CD4-positive, alpha-beta T cell (primary cell): ENCODE results near the gene ENPEP. TPM values are rescaled to one million over a fixed set of nuclear protein-coding genes. Genes with fewer than 3 reads are reported as not detected.

Source experiments
- ATAC-seq: fragments of 200-7000 bp; cut with Tn5 transposase; one replicate; pipeline ENCODE4 v1.10.0; 2022; ENCODE audit warnings: mild to moderate bottlenecking; ENCODE audit not compliant: poor library complexity
- CTCF ChIA-PET: fragments of 350-600 bp; sonication (Branson Sonifier 250); formaldehyde crosslinking; loops from one replicate; lab custom pipeline; 2021; ENCODE audit warnings: antibody characterized with exemption, inconsistent platforms; lab: Charles Lee
- POLR2A ChIA-PET: fragments of 350-600 bp; sonication (Branson Sonifier 250); formaldehyde crosslinking; loops from one replicate; lab custom pipeline; 2021; ENCODE audit warnings: antibody characterized with exemption, inconsistent platforms; lab: Charles Lee
- DNase-seq, 14 experiments: peaks; one replicate each; pipeline ENCODE4 v3.0.0-alpha.2; 2013 to 2020; ENCODE audit warnings: mixed read lengths in 2 of 14
- H3K27ac ChIP-seq, 2 donors: one replicate each; pipeline versions ENCODE4 v1.5.1 to v1.7.0; 2013; ENCODE audit warnings: low read length in 2 of 2, low read depth in 1 of 2, mild to moderate bottlenecking in 1 of 2
- H3K27me3 ChIP-seq, 2 experiments: 1 replicate in 1 of 2; 2 replicates in 1 of 2; pipeline versions ENCODE4 v1.6.1 to v1.7.0; 2013; ENCODE audit warnings: low read length in 2 of 2, control low read depth in 1 of 2, mild to moderate bottlenecking in 1 of 2, moderate library complexity in 1 of 2; ENCODE audit not compliant: insufficient read depth in 2 of 2, control insufficient read depth in 1 of 2
- H3K36me3 ChIP-seq: one replicate; pipeline ENCODE4 v1.6.1; 2013; ENCODE audit warnings: low read length, control low read depth; ENCODE audit not compliant: insufficient read depth
- H3K4me1 ChIP-seq: one replicate; pipeline ENCODE4 v1.6.1; 2013; ENCODE audit warnings: low read length, control low read depth; ENCODE audit not compliant: insufficient read depth
- H3K4me3 ChIP-seq: one replicate; pipeline ENCODE4 v1.5.1; 2013; ENCODE audit warnings: mild to moderate bottlenecking, low read length, moderate library complexity
- H3K9me3 ChIP-seq, 2 experiments: 1 replicate in 1 of 2; 2 replicates in 1 of 2; pipeline versions ENCODE4 v1.6.1 to v1.7.0; 2013; ENCODE audit warnings: low read length in 2 of 2, mild to moderate bottlenecking in 2 of 2, control low read depth in 1 of 2, moderate library complexity in 1 of 2; ENCODE audit not compliant: control insufficient read depth in 1 of 2, insufficient read depth in 1 of 2
- H3K27ac Mint-ChIP-seq: one replicate; pipeline ENCODE4 v1.8.0; 2020; ENCODE audit warnings: mixed read lengths
- H3K27me3 Mint-ChIP-seq: one replicate; pipeline ENCODE4 v1.8.0; 2021; ENCODE audit warnings: mixed read lengths
- H3K36me3 Mint-ChIP-seq: one replicate; pipeline ENCODE4 v1.8.0; 2021; ENCODE audit warnings: low read depth, mixed read lengths
- H3K4me1 Mint-ChIP-seq: one replicate; pipeline ENCODE4 v1.8.0; 2021; ENCODE audit warnings: low read depth, mixed read lengths
- H3K4me3 Mint-ChIP-seq: one replicate; pipeline ENCODE4 v1.8.0; 2020; ENCODE audit warnings: mild to moderate bottlenecking, mixed read lengths
- H3K9me3 Mint-ChIP-seq: one replicate; pipeline ENCODE4 v1.8.0; 2020; ENCODE audit warnings: mixed read lengths
- CTCF ChIP-seq: fragments of 200-600 bp; IDR thresholded peaks from one replicate; pipeline ENCODE4 v1.8.0; 2022; ENCODE audit warnings: antibody characterized with exemption, mild to moderate bottlenecking
- intact Hi-C, 2 experiments: fragments of 100-400 bp; cut with DNase I in 1 of 2; cut with micrococcal nuclease in 1 of 2; formaldehyde crosslinking; loops; one replicate each; pipeline versions ENCODE4 v1.15.1 to v1.9.0; 2023 to 2025; cut with DNase I, micrococcal nuclease
- total RNA-seq, 174 experiments: library from RNA in 2 of 174; stranded (reverse) in 2 of 174; gene quantifications; one replicate each; pipeline ENCODE4 v1.2.3 and lab custom pipeline; 2021 to 2026

Gene ENPEP
- total RNA-seq, 2 experiments from 2014 or later, result not detected

- H3K27ac ChIP-seq, result no peak overlapping the region
- peaks cover 16 to 27% of the 10 kb centered on the region in 2 experiments for H3K27me3 ChIP-seq
- ATAC-seq (no peak), DNase-seq (no peak)
- H3K4me1 ChIP-seq, result no peaks in the 10 kb centered on the region
- Mint-ChIP-seq H3K9me3 (no peaks in the 10 kb centered on the region), H3K27me3 (peaks cover 66% of the 10 kb centered on the region), H3K36me3 (no peaks in the 10 kb centered on the region), H3K27ac (no peak overlapping the region), H3K4me1 (no peaks in the 10 kb centered on the region), H3K4me3 (no peak overlapping the region)
- intact Hi-C loops, result no loop called here
- ChIA-PET POLR2A (no interaction called here), CTCF (no interaction called here)
- no peak overlapping the region for H3K4me3 ChIP-seq
- no peak for TF ChIP-seq CTCF
- no peaks in the 10 kb centered on the region for H3K9me3 ChIP-seq
- no peaks in the 10 kb centered on the region for H3K36me3 ChIP-seq
Measured at GRCh38 chr4:110605077-110605476, 129.1 kb downstream of the ENPEP start.

- H3K4me3 ChIP-seq, result no peak overlapping the region
- DNase-seq, result no peak
- no peak for ATAC-seq
- Mint-ChIP-seq H3K4me1 (no peaks in the 10 kb centered on the region), H3K27me3 (peaks cover 74% of the 10 kb centered on the region), H3K27ac (no peak overlapping the region), H3K4me3 (no peak overlapping the region), H3K9me3 (no peaks in the 10 kb centered on the region), H3K36me3 (no peaks in the 10 kb centered on the region)
- intact Hi-C loops, result no loop called here
- H3K9me3 ChIP-seq, result peaks cover 9 to 28% of the 10 kb centered on the region in 2 experiments
- POLR2A ChIA-PET, result no interaction called here
- peaks cover 11% of the 10 kb centered on the region for H3K4me1 ChIP-seq
- CTCF ChIA-PET, result no interaction called here
- TF ChIP-seq CTCF, result no peak
- H3K36me3 ChIP-seq, result no peaks in the 10 kb centered on the region
- H3K27ac ChIP-seq, result no peak overlapping the region
- H3K27me3 ChIP-seq, result peaks cover 47 to 59% of the 10 kb centered on the region in 2 experiments
Measured at GRCh38 chr4:110609044-110609750, 133.2 kb downstream of the ENPEP start.

GRCh38 chr4:110610620-110610939 is 134.6 kb downstream of the ENPEP start:
- no peak overlapping the region for H3K27ac ChIP-seq
- H3K4me1 Mint-ChIP-seq, result no peaks in the 10 kb centered on the region
- H3K4me1 ChIP-seq, result peaks cover 13% of the 10 kb centered on the region
- H3K36me3 ChIP-seq, result no peaks in the 10 kb centered on the region
- H3K27me3 Mint-ChIP-seq, result peaks cover 80% of the 10 kb centered on the region
- no peaks in the 10 kb centered on the region for H3K36me3 Mint-ChIP-seq
- H3K27me3 ChIP-seq, result peaks cover 60 to 73% of the 10 kb centered on the region in 2 experiments
- ChIA-PET POLR2A (no interaction called here), CTCF (no interaction called here)
- no peaks in the 10 kb centered on the region for H3K9me3 Mint-ChIP-seq
- no peak overlapping the region for H3K27ac Mint-ChIP-seq
- DNase-seq (no peak), ATAC-seq (no peak)
- intact Hi-C loops, result no loop called here
- TF ChIP-seq CTCF, result no peak
- no peak overlapping the region for H3K4me3 Mint-ChIP-seq
- H3K9me3 ChIP-seq, result peaks cover 18 to 40% of the 10 kb centered on the region in 2 experiments
- no peak overlapping the region for H3K4me3 ChIP-seq
